Measurements from ENCODE around the gene SCNN1A.

DNA sequence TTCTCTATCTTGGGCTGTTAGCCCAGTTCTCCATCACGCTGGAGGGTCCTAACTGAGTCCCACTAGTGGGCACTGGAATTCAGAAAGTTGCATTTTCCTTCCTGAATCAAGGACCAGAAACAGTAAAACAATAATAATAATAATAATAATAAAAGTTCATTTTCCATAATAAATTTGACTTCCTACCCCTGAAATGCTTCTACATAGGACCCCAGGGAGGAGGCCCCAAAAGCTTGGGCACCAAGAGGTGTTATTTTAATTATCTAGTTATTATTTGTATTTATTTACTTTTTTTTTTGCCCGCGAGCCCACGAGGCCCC is 12.4 kb downstream of the SCNN1A start:
- TF ChIP-seq ARNTL (CRISPR knock-in tag; IDR thresholded peaks at IDR 0.05; ENCODE audit: borderline replicate concordance, low read depth): no peak
- no peak for TF ChIP-seq CSDC2 (CRISPR knock-in tag; IDR thresholded peaks at IDR 0.05)
- TF ChIP-seq, protein P1, sequence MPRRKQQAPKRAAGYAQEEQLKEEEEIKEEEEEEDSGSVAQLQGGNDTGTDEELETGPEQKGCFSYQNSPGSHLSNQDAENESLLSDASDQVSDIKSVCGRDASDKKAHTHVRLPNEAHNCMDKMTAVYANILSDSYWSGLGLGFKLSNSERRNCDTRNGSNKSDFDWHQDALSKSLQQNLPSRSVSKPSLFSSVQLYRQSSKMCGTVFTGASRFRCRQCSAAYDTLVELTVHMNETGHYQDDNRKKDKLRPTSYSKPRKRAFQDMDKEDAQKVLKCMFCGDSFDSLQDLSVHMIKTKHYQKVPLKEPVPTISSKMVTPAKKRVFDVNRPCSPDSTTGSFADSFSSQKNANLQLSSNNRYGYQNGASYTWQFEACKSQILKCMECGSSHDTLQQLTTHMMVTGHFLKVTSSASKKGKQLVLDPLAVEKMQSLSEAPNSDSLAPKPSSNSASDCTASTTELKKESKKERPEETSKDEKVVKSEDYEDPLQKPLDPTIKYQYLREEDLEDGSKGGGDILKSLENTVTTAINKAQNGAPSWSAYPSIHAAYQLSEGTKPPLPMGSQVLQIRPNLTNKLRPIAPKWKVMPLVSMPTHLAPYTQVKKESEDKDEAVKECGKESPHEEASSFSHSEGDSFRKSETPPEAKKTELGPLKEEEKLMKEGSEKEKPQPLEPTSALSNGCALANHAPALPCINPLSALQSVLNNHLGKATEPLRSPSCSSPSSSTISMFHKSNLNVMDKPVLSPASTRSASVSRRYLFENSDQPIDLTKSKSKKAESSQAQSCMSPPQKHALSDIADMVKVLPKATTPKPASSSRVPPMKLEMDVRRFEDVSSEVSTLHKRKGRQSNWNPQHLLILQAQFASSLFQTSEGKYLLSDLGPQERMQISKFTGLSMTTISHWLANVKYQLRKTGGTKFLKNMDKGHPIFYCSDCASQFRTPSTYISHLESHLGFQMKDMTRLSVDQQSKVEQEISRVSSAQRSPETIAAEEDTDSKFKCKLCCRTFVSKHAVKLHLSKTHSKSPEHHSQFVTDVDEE (CRISPR knock-in tag; IDR thresholded peaks at IDR 0.05): no peak
- no peak for TF ChIP-seq ISL1 (CRISPR knock-in tag; IDR thresholded peaks at IDR 0.05)
- no peak for TF ChIP-seq GLIS3 (CRISPR knock-in tag; IDR thresholded peaks at IDR 0.05)
- TF ChIP-seq, protein P2, sequence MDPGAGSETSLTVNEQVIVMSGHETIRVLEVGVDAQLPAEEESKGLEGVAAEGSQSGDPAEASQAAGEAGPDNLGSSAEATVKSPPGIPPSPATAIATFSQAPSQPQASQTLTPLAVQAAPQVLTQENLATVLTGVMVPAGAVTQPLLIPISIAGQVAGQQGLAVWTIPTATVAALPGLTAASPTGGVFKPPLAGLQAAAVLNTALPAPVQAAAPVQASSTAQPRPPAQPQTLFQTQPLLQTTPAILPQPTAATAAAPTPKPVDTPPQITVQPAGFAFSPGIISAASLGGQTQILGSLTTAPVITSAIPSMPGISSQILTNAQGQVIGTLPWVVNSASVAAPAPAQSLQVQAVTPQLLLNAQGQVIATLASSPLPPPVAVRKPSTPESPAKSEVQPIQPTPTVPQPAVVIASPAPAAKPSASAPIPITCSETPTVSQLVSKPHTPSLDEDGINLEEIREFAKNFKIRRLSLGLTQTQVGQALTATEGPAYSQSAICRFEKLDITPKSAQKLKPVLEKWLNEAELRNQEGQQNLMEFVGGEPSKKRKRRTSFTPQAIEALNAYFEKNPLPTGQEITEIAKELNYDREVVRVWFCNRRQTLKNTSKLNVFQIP (CRISPR knock-in tag; IDR thresholded peaks at IDR 0.05; ENCODE audit: borderline replicate concordance, low read depth): no peak
- no peak for TF ChIP-seq SNAI2 (CRISPR knock-in tag; IDR thresholded peaks at IDR 0.05)
